ENCODE results near the gene ABCA13.

The ABCA13 gene

DNA sequence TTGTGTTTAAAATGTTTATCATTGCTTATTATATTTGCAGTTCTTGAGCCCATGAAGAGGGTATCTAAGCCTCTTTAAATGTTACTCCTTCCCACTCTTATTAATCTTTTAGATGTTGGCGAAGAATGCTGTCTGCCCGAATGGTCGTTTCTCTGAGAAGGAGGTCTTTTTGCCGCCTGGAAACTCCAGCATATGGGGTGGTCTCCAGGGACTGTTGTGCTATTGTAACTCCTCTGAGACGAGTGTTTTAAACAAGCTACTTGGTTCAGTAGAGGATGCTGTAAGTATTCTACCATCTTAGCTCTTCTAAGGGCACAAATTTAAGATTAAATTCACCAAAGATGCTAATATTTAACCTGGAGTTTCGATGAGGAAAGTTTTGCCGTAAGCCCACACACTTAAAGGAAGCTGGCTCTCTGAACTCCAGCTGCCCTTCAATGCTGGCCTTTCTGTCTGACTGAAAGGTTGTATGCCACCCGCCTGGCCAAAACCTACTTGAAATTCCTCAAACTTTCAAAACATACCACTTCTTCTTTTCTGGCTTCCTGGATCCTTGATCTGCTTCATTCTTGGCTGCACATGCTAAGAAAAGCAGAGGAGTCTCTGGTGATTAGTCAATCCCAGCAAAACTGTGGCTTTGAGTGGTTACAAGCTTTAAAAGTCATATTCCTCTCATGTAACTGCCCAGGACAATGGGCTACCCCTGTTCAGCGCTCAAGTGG, 74.7 kb downstream of the ABCA13 start:
- DNase-seq (ENCODE audit: low spot score) = no peak

- DNase-seq (ENCODE audit: low spot score) = no peak
Observed at GRCh38 chr7:48249166-48249565, 77.9 kb downstream of the ABCA13 start.

DNA sequence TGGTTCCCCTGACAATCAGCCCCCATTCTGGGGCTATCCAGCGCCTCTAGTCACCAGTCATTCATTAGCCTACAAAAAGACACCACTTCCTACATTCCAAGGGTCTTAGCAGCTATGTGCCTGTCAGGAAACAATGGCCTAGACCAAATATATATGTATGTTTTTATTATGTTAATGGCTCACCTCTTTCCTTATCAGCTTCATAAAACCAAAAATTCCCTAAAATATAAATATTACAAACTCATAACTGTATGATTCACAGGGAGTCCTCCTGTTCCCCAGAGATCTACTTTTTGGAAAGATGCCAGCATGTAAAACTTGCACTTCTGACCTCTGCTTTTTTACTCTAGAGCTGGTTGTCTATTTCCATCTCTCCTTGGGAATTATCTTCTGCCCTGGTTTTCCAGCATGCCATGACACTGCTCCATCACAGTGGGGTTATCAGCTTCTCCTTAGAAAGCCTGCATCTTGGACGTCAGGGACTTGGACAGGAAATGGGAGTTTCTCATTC, 79.2 kb downstream of the ABCA13 start:
- DNase-seq (ENCODE audit: low spot score) = peak; percentile 31

DNA sequence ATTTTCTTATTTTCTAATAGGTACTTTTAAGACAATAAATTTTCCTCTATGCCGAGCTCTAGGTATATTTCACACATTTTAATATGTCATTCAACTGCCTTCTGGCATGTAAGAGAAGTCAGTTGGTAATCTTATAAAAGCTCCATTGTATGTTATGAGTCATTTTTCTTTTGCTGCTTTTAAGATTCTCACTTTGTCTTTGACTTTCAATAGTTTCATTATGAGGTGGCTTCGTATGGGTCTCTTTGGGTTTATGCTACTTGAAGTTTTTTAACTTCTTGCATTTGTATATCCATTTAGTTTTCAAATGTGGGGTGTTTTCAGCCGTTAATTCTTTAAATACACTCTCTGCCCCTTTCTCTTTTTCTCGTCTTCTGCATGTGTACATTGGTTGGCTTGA, 80.5 kb downstream of the ABCA13 start:
- DNase-seq (ENCODE audit: low spot score) = no peak

- DNase-seq (ENCODE audit: low spot score) = no peak
Observed at GRCh38 chr7:48252995-48253394, 81.7 kb downstream of the ABCA13 start.

GRCh38 chr7:48255046-48255445, 83.8 kb downstream of the ABCA13 start:
- DNase-seq (ENCODE audit: low spot score) = no peak

DNA sequence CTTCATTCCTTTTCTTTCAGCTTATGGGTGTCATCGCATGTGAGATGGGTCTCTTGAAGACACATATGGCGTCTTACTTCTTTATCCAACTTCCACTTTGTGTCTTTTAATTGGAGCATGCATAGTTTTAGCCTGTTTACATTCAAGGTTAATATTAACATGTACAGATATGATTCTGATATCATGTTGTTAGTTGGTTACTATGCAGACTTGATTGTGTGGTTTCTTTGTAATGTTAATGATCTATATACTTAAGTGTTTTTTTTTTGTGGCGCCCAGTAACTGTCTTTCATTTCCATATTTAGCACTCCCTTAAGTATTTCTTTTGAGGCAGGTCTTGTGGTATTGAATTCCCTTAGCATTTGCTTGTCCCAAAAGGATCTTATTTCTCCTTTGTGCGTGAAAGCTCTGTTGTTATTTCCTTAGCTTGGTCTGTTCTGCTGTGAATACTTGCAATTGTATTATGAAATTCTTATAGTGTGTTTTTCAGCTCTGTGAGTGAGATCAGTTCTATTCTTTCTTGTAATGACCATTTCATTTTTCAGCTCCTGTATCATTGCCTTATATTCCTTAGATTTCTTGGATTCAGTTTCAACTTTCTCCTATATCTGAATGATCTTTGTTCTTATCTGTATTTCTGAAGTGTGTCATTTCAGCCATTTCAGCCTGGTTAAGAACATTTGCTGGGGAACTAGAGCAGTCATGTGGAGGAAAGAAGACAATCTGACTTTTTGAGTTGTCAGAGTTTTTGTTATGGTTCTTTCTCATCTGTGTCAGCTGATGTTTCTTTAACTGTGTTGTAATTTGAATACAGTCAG, 88.4 kb downstream of the ABCA13 start:
- no peak for DNase-seq (ENCODE audit: low spot score)

DNA sequence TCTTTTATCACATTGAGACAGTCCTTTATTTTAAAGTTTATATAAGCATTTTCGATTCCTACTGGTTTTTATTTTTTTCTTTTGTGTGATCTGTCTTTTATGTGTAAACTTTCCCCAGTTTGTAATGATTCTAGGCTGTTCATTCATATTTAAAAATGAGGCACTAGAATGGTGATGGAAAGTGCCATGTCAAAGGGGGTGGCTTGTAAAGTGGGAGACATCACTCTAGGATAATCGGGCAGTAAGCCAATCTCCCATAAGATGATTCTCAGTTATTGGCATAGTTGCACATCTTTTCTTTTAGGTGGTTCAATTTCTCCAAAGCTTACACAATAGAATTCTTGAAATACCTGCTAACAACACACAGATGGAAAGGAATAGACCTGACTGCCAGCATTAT, 90.4 kb downstream of the ABCA13 start:
- DNase-seq (ENCODE audit: low spot score) = no peak

- DNase-seq (ENCODE audit: low spot score) = no peak
Observed at GRCh38 chr7:48262606-48263310, 91.5 kb downstream of the ABCA13 start.

- no peak for DNase-seq (ENCODE audit: low spot score)
Observed at GRCh38 chr7:48263311-48263650, 92.0 kb downstream of the ABCA13 start.

DNA sequence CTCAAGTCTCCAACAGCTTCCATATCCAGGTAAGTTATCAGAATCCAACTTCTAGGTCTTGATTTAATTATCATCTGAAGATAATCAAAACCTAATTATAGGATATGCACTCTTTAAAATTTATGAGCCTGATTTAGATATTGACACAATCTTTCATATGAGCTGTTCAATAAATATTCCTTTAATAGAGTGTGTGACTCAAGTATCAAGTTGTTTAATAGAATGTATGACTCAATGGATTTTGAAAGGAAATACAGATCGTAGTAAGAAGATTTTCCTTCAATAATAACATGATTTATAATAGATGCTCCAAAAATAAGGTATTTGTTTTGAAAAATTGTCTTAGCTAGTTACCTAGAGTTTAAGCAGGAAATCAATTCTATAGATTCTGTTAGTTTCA, 97.8 kb downstream of the ABCA13 start:
- no peak for DNase-seq (ENCODE audit: low spot score)

DNA sequence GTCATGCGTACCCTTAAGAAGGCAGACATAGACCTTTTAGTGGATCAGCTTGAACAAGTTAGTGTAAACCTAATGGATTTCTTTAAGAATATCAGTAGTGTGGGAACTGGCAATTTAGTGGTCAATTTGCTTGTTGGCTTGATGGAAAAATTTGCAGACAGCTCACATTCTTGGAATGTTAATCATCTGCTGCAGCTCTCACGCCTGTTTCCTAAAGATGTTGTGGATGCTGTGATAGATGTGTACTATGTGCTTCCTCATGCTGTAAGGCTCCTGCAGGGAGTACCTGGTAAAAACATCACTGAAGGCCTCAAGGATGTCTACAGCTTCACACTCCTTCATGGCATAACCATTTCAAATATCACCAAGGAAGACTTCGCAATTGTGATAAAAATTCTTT, 103.4 kb downstream of the ABCA13 start:
- DNase-seq (ENCODE audit: low spot score) = no peak

- DNase-seq (ENCODE audit: low spot score) = no peak
Observed at GRCh38 chr7:48279420-48279819, 108.2 kb downstream of the ABCA13 start.

- no peak for DNase-seq (ENCODE audit: low spot score)
Observed at GRCh38 chr7:48280100-48280499, 108.8 kb downstream of the ABCA13 start.

DNA sequence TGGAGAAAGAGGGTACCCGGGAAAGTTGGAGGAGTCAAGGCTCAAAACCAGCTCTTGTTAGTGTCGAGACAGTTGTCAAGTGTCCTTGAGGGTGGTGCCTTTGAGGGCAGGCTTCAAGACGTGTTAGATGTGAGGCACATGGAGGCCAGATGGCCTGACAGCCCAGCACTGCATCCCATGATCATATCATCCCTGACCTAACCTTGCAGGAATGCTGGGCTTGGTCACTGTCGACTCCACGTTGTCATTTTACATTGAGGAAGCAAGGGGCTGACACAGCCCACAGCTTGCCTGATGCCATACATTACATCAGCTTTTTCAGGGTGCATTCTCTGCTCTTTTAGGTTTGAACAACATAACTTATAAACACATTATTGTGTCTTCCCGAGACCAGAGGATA, 114.1 kb downstream of the ABCA13 start:
- DNase-seq (ENCODE audit: low spot score) = no peak

GRCh38 chr7:48286836-48287235, 115.6 kb downstream of the ABCA13 start:
- no peak for DNase-seq (ENCODE audit: low spot score)

GRCh38 chr7:48289656-48290055, 118.4 kb downstream of the ABCA13 start:
- DNase-seq (ENCODE audit: low spot score) = no peak

DNA sequence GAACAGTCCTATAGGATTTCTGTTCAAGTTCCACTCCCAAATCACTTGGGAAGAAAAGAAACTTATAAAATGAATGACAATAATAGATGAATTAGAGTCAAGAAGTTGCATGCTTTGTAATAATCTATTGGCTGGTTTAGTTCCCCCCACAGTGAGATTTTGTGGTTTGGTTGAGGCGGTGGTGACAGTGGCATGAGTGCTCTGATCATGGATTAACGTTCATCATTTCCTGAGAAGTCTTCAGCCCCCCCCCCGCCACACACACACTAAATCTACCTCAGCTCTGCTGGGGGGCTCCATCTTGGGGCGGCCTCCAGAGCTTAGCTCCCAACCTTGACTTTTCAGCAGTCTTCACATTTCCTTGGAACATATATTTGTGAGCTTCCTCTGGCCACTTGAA, 121.7 kb downstream of the ABCA13 start:
- no peak for DNase-seq (ENCODE audit: low spot score)

DNA sequence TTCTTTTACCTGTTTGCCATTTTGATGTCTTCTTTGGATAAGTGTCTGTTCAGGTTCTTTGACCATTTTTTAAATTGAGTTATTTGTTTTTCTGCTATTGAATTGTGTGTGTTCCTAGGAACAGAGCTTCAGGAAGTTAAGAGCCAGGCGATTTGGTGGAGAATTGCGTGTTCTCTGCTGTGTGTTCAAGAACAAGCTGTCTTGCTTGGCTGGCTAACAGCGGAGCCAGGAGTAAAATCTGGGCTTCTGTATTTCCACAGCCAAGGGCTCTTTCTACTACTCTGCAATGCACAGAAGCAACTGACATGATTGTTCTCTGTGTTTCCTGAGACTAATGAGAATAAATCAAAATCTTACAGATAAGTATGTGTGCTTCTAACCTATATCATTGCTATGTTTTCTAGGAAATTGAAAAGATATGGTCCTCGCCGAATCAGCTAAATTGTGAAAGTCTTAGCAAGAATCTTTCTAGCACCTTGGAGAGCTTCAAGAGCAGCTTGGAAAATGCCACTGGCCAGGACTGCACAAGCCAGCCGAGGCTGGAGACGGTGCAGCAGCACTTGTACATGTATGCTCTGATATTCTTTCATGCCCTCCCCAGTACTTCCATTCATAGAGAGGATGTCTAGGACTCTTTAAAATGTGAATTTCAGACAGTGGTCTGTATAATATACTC, 124.2 kb downstream of the ABCA13 start:
- DNase-seq (ENCODE audit: low spot score) = no peak

GRCh38 chr7:48296966-48297365, 125.7 kb downstream of the ABCA13 start:
- DNase-seq (ENCODE audit: low spot score) = no peak

DNA sequence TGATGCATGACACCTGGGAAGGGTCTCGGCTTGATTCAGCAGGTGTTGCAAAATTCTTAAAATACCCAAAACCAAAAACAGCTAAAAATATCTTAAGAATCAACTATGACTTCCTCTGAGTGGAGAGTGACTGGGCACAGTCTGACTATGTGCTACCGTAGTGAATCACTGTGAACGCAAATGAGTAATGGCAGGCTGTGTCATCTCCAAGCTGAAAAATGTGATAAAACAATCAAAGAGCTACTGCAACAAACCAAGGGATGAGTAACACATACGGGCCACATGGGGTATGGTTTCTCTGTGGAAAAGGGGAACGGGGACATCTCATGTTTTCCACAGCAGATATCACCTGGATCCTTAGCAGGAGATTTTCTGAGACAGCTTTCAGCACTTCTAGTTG, 127.5 kb downstream of the ABCA13 start:
- DNase-seq (ENCODE audit: low spot score) = no peak

GRCh38 chr7:48299580-48300169, 128.4 kb downstream of the ABCA13 start:
- DNase-seq (ENCODE audit: low spot score) = peak; percentile 69

Data from LoVo (cell line).